Fibroblast of lung (primary cell): ENCODE data around the gene GNG7. TPM values are rescaled to one million over a fixed set of nuclear protein-coding genes. Genes with fewer than 3 reads are reported as not detected.

Experiments
- DNase-seq, 2 donors: peaks; one replicate each; pipeline versions ENCODE4 v3.0.0 to v3.0.0-alpha.2; 2010; ENCODE audit warnings: low read depth in 2 of 2
- H2AFZ ChIP-seq: 2 replicates; pipeline ENCODE4 v1.5.1; 2012; ENCODE audit warnings: low read length, control low read depth, inconsistent platforms
- H3K27ac ChIP-seq: 2 replicates; pipeline ENCODE4 v1.5.1; 2011; ENCODE audit warnings: low read length, control low read depth; ENCODE audit not compliant: insufficient read depth
- H3K27me3 ChIP-seq: 2 replicates; pipeline ENCODE4 v1.5.1; 2011; ENCODE audit warnings: mild to moderate bottlenecking, low read length; ENCODE audit not compliant: control insufficient read depth, insufficient read depth
- H3K36me3 ChIP-seq: 2 replicates; pipeline ENCODE4 v1.5.1; 2011; ENCODE audit warnings: low read length; ENCODE audit not compliant: control insufficient read depth, insufficient read depth
- H3K4me1 ChIP-seq: 2 replicates; pipeline ENCODE4 v1.5.1; 2011; ENCODE audit warnings: low read length; ENCODE audit not compliant: control insufficient read depth, insufficient read depth; ENCODE audit errors: extremely low read depth
- H3K4me2 ChIP-seq: 2 replicates; pipeline ENCODE4 v1.5.1; 2011; ENCODE audit warnings: low read length, control low read depth; ENCODE audit not compliant: insufficient read depth; ENCODE audit errors: extremely low read depth
- H3K4me3 ChIP-seq, 4 experiments: fragments of 200-600 bp in 1 of 4; sonication (generic) in 1 of 4; replicated peaks in 1 of 4; 2 replicates each; pipeline ENCODE4 v1.5.1; 2011 to 2016; ENCODE audit warnings: low read length in 4 of 4, low read depth in 3 of 4, mild to moderate bottlenecking in 3 of 4, control low read depth in 2 of 4, inconsistent platforms in 1 of 4, mixed read lengths in 1 of 4; ENCODE audit not compliant: insufficient read depth in 1 of 4; ENCODE audit errors: control extremely low read depth in 1 of 4
- H3K79me2 ChIP-seq: 2 replicates; pipeline ENCODE4 v1.5.1; 2012; ENCODE audit warnings: mild to moderate bottlenecking, low read length, inconsistent platforms; ENCODE audit not compliant: control insufficient read depth, insufficient read depth
- H3K9ac ChIP-seq: 2 replicates; pipeline ENCODE4 v1.5.1; 2011; ENCODE audit warnings: mild to moderate bottlenecking, low read length, control low read depth; ENCODE audit not compliant: insufficient read depth
- H3K9me3 ChIP-seq: 2 replicates; pipeline ENCODE4 v1.5.1; 2012; ENCODE audit warnings: low read depth, low read length; ENCODE audit not compliant: control insufficient read depth, insufficient read depth
- H4K20me1 ChIP-seq: 2 replicates; pipeline ENCODE4 v1.5.1; 2011; ENCODE audit warnings: low read length; ENCODE audit not compliant: control insufficient read depth, insufficient read depth; ENCODE audit errors: extremely low read depth
- EZH2 ChIP-seq: IDR thresholded peaks from 2 replicates; pipeline ENCODE4 v1.5.1; 2012; ENCODE audit warnings: low read length, control low read depth, mild to moderate bottlenecking; ENCODE audit errors: missing control alignments
- polyA plus RNA-seq, 2 donors: library from polyadenylated mRNA; depleted of rRNA in 1 of 2; stranded (reverse) in 1 of 2; unstranded in 1 of 2; fragments of >200 nt; gene quantifications; 2 replicates each; pipeline ENCODE4 v1.2.1, GENCODE V29; 2011 to 2012; ENCODE audit warnings: missing spikeins in 1 of 2
- total RNA-seq: library from RNA; depleted of rRNA; stranded (reverse); fragments of >200 nt; gene quantifications from 2 replicates; pipeline ENCODE4 v1.2.1, GENCODE V29; 2014
- TF ChIP-seq, protein P1 (sequence below), 2 donors: IDR thresholded peaks in 1 of 2; conservative IDR thresholded peaks in 1 of 2; 1 replicate in 1 of 2; 2 replicates in 1 of 2; pipeline ENCODE4 v1.5.1; 2011 to 2012; ENCODE audit warnings: low read length in 2 of 2, control low read depth in 1 of 2, inconsistent platforms in 1 of 2, low read depth in 1 of 2, mild to moderate bottlenecking in 1 of 2

GNG7 gene
- total and polyA plus RNA-seq, 2 donors (not counting 1 experiment from before 2014, with no cell fraction given) = 0.27 to 0.83 TPM

DNA sequence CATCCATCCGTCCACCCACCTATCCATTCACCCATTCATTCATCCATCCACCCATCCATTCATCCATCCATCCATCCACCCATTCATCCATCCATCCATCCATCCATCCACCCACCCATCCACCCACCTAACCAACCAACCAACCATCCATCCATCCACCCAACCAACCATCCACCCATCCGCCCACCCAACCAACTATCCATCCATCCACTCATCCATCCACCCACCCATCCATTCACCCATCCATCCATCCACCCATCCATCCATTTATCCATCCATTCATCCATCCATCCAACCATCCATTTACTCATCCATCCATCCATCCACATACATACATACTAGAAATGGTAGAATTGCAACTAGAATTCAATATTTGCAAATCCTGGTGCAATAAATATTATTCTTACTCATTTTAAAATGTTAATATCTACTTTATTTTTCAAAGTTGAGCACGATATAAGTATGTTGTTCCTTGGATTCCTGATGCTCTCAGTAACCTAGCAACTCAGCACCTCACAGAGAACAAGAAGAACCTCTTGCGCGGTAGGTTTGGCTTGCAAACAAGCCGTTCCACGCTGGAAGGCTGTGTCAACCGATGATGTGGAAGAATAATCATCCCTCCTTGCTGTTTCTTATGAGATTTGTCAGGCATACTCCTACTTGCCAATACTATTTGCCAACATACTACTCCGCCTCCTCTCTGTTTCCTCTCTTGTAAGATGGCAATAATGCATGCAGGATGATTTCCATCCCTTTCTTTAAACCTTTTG lies 111.7 kb downstream of the GNG7 start:
- H3K27ac ChIP-seq = no peak overlapping the region
- H3K4me3 ChIP-seq = no peak overlapping the region
- DNase-seq = no peak
- no peaks in the 10 kb centered on the region for H3K79me2 ChIP-seq
- no peak overlapping the region for H3K4me2 ChIP-seq
- H3K36me3 ChIP-seq = no peaks in the 10 kb centered on the region
- no peak overlapping the region for H3K9ac ChIP-seq
- no peaks in the 10 kb centered on the region for H3K9me3 ChIP-seq
- no peaks in the 10 kb centered on the region for H3K27me3 ChIP-seq
- no peaks in the 10 kb centered on the region for H3K4me1 ChIP-seq
- H4K20me1 ChIP-seq = no peaks in the 10 kb centered on the region
- TF ChIP-seq, protein P1, sequence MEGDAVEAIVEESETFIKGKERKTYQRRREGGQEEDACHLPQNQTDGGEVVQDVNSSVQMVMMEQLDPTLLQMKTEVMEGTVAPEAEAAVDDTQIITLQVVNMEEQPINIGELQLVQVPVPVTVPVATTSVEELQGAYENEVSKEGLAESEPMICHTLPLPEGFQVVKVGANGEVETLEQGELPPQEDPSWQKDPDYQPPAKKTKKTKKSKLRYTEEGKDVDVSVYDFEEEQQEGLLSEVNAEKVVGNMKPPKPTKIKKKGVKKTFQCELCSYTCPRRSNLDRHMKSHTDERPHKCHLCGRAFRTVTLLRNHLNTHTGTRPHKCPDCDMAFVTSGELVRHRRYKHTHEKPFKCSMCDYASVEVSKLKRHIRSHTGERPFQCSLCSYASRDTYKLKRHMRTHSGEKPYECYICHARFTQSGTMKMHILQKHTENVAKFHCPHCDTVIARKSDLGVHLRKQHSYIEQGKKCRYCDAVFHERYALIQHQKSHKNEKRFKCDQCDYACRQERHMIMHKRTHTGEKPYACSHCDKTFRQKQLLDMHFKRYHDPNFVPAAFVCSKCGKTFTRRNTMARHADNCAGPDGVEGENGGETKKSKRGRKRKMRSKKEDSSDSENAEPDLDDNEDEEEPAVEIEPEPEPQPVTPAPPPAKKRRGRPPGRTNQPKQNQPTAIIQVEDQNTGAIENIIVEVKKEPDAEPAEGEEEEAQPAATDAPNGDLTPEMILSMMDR (conservative IDR thresholded peaks at IDR 0.05 in 1 of 2, IDR thresholded peaks at IDR 0.05 in 1 of 2; ENCODE audit: low read depth in 1 of 2, low read length in 2 of 2) = no peak
- TF ChIP-seq EZH2 = no peak
- H2AFZ ChIP-seq = no peak overlapping the region

DNA sequence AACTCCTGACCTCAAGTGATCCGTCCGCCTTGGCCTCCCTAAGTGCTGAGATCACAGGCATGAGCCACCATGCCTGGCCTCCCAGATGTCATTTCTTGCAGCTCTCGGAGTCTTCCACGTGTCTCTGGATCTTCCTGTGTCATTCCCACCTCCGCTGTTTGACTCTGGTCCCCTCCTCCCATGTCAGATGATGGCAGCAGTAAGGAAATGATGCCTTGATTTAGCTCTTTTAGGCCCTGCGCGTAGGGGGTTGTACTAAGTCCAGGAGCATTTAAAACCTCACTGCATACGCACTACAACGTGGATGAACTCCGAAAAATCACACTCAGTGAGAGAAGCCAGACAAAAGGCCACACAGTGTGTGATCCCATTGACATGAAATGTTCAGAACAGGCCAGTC lies 113.1 kb downstream of the GNG7 start:
- Histone ChIP-seq H3K9me3 (no peaks in the 10 kb centered on the region), H3K36me3 (no peaks in the 10 kb centered on the region), H3K4me3 (no peak overlapping the region), H3K4me2 (no peak overlapping the region), H3K4me1 (no peaks in the 10 kb centered on the region), H3K27me3 (no peaks in the 10 kb centered on the region), H2AFZ (no peak overlapping the region), H3K79me2 (no peaks in the 10 kb centered on the region), H4K20me1 (no peaks in the 10 kb centered on the region), H3K27ac (no peak overlapping the region), H3K9ac (no peak overlapping the region)
- TF ChIP-seq, protein P1 (conservative IDR thresholded peaks at IDR 0.05 in 1 of 2, IDR thresholded peaks at IDR 0.05 in 1 of 2; ENCODE audit: low read depth in 1 of 2, low read length in 2 of 2) = no peak
- TF ChIP-seq EZH2 = no peak
- DNase-seq = no peak

DNA sequence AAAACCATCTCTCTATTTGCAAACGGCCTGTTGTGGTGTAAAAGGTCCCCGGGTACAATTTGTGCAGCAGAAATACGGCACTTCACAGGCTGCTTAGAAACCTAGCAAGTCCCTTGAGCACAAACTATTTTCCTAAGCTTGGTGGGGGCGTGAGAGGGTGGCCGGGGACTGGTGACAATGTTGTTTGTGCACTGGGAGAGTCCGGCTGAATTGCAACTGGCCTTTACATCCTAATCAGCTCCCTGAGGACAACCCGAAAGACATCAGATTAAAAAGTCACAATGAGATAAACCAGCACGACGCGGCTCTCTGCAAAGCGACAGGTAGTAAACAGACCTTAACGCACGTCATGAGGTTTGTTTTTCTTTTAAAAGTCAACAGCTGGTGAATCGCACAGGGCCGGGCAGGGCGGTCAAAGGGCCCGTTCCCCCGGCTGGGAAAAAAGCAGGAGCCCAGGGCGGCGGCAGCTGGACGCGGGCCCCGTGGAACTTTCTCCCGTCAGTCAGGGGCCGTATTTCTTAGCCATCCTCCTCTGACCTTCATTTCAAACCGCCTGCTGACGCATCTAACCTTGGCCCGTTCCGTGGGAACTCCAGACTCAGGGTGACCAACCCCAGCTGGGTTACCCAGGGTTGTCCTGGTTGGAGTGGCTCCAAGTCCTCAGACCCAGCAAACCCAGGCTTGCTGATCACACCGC lies 114.3 kb downstream of the GNG7 start:
- TF ChIP-seq, protein P1 (conservative IDR thresholded peaks at IDR 0.05 in 1 of 2, IDR thresholded peaks at IDR 0.05 in 1 of 2; ENCODE audit: low read depth in 1 of 2, low read length in 2 of 2) = no peak
- no peak for TF ChIP-seq EZH2
- Histone ChIP-seq H3K4me1 (no peaks in the 10 kb centered on the region), H3K27me3 (no peaks in the 10 kb centered on the region), H2AFZ (no peak overlapping the region), H3K4me3 (no peak overlapping the region), H4K20me1 (no peaks in the 10 kb centered on the region), H3K4me2 (no peak overlapping the region), H3K36me3 (no peaks in the 10 kb centered on the region), H3K79me2 (no peaks in the 10 kb centered on the region), H3K9ac (no peak overlapping the region), H3K27ac (no peak overlapping the region), H3K9me3 (no peaks in the 10 kb centered on the region)
- DNase-seq = peak; percentile 36 to 92
